Endodermal cell (in vitro differentiated cells): Measurements from ENCODE around the gene DERL2. TPM values are rescaled to one million over a fixed set of nuclear protein-coding genes. Genes with fewer than 3 reads are reported as not detected.

ENCODE experiments used
- DNase-seq: peaks from one replicate; pipeline ENCODE4 v3.0.0-alpha.2; 2017
- H3K27ac ChIP-seq: 2 replicates; pipeline ENCODE4 v1.5.1; 2013; ENCODE audit warnings: mild to moderate bottlenecking, low read depth, low read length, moderate library complexity
- H3K27me3 ChIP-seq: 2 replicates; pipeline ENCODE4 v1.6.1; 2013; ENCODE audit warnings: mild to moderate bottlenecking, low read length, moderate library complexity; ENCODE audit not compliant: insufficient read depth, control insufficient read depth, poor library complexity, severe bottlenecking
- H3K36me3 ChIP-seq: 2 replicates; pipeline ENCODE4 v1.7.0; 2013; ENCODE audit warnings: mild to moderate bottlenecking, low read length, moderate library complexity; ENCODE audit not compliant: control insufficient read depth, insufficient read depth
- H3K4me1 ChIP-seq: one replicate; pipeline ENCODE4 v1.7.0; 2013; ENCODE audit warnings: low read length; ENCODE audit not compliant: control insufficient read depth, insufficient read depth
- H3K4me3 ChIP-seq: 2 replicates; pipeline ENCODE4 v1.5.1; 2013; ENCODE audit warnings: mild to moderate bottlenecking, low read length, moderate library complexity
- H3K9ac ChIP-seq: 2 replicates; pipeline ENCODE4 v1.6.1; 2013; ENCODE audit warnings: mild to moderate bottlenecking, low read length, moderate library complexity; ENCODE audit not compliant: poor library complexity, severe bottlenecking; ENCODE audit errors: extremely low read depth
- H3K9me3 ChIP-seq: 2 replicates; pipeline ENCODE4 v1.6.1; 2013; ENCODE audit warnings: mild to moderate bottlenecking, low read length, moderate library complexity; ENCODE audit not compliant: control insufficient read depth
- H3K27ac Mint-ChIP-seq: 2 replicates; pipeline ENCODE4 v1.8.0; 2020; ENCODE audit warnings: mixed read lengths
- H3K27me3 Mint-ChIP-seq: 2 replicates; pipeline ENCODE4 v1.8.0; 2021; ENCODE audit warnings: mild to moderate bottlenecking, mixed read lengths; ENCODE audit not compliant: insufficient read depth
- H3K36me3 Mint-ChIP-seq: 2 replicates; pipeline ENCODE4 v1.8.0; 2020; ENCODE audit warnings: low read depth, mixed read lengths
- H3K4me1 Mint-ChIP-seq: 2 replicates; pipeline ENCODE4 v1.8.0; 2020; ENCODE audit warnings: mixed read lengths
- H3K4me3 Mint-ChIP-seq: 2 replicates; pipeline ENCODE4 v1.8.0; 2020; ENCODE audit warnings: mild to moderate bottlenecking, moderate library complexity, mixed read lengths
- H3K9me3 Mint-ChIP-seq: 2 replicates; pipeline ENCODE4 v1.8.0; 2020; ENCODE audit warnings: mild to moderate bottlenecking, mixed read lengths
- CTCF ChIP-seq: fragments of 200-600 bp; sonication (generic); conservative IDR thresholded peaks from 2 replicates; pipeline ENCODE4 v1.5.0; 2021; ENCODE audit warnings: antibody characterized with exemption, mild to moderate bottlenecking
- WGBS, 2 experiments: methylation state at CpG; one replicate each; pipeline versions ENCODE4 v1.1.5 to v1.1.7; 2013; ENCODE audit warnings: missing lambda C conversion rate in 2 of 2, mixed read lengths in 1 of 2; ENCODE audit not compliant: insufficient coverage in 1 of 2, insufficient read length in 1 of 2; 5-methylcytosine and 5-hydroxymethylcytosine counted together
- total RNA-seq, 2 donors: library from RNA; stranded (reverse); fragmentation: NEBNext Ultra II Directional in 1 of 2; extraction: Animal tissue kit (Norgen Biotek cat#: 25700) in 1 of 2; gene quantifications; 2 replicates in 1 of 2; 3 replicates in 1 of 2; pipeline ENCODE4 v1.2.1, GENCODE V29; 2021

DERL2 gene
- total RNA-seq, 2 donors from 2014 or later: 68.0 to 75.1 TPM

GRCh38 chr17:5446786-5447185 is 39.2 kb downstream of the DERL2 start:
- Histone ChIP-seq H3K36me3 (peaks cover 68% of the 10 kb centered on the region), H3K27me3 (no peaks in the 10 kb centered on the region), H3K4me1 (no peaks in the 10 kb centered on the region), H3K4me3 (no peak overlapping the region), H3K27ac (no peak overlapping the region), H3K9ac (no peak overlapping the region), H3K9me3 (no peaks in the 10 kb centered on the region)
- H3K36me3 Mint-ChIP-seq: peaks cover 65% of the 10 kb centered on the region
- no peaks in the 10 kb centered on the region for H3K4me1 Mint-ChIP-seq
- WGBS, 2 experiments: 89 to 93% methylated on average over 5 to 8 of the region's 8 CpGs
- no peaks in the 10 kb centered on the region for H3K9me3 Mint-ChIP-seq
- H3K27ac Mint-ChIP-seq: no peak overlapping the region
- no peak for TF ChIP-seq CTCF
- H3K4me3 Mint-ChIP-seq: no peak overlapping the region
- no peaks in the 10 kb centered on the region for H3K27me3 Mint-ChIP-seq
- no peak for DNase-seq

- H3K9me3 ChIP-seq: no peaks in the 10 kb centered on the region
- peaks cover 50% of the 10 kb centered on the region for H3K36me3 Mint-ChIP-seq
Observed at GRCh38 chr17:5444209-5444608, 41.8 kb downstream of the DERL2 start.

GRCh38 chr17:5443728-5444127 is 42.2 kb downstream of the DERL2 start:
- Mint-ChIP-seq H3K4me1 (peaks cover 4% of the 10 kb centered on the region), H3K9me3 (no peaks in the 10 kb centered on the region), H3K27me3 (no peaks in the 10 kb centered on the region), H3K4me3 (no peak overlapping the region), H3K27ac (no peak overlapping the region), H3K36me3 (peaks cover 46% of the 10 kb centered on the region)
- H3K4me1 ChIP-seq: no peaks in the 10 kb centered on the region
- H3K27ac ChIP-seq: no peak overlapping the region
- H3K36me3 ChIP-seq: peaks cover 41% of the 10 kb centered on the region
- TF ChIP-seq CTCF: no peak
- no peaks in the 10 kb centered on the region for H3K9me3 ChIP-seq
- DNase-seq: no peak
- WGBS, 2 experiments: 91 to 94% methylated on average over 4 to 6 of the region's 6 CpGs
- no peaks in the 10 kb centered on the region for H3K27me3 ChIP-seq
- H3K9ac ChIP-seq: no peak overlapping the region
- no peak overlapping the region for H3K4me3 ChIP-seq

More at GRCh38 chr17:5444209-5444608, 41.8 kb downstream of the DERL2 start:
- Histone ChIP-seq H3K27ac (no peak overlapping the region), H3K4me3 (no peak overlapping the region), H3K9ac (no peak overlapping the region), H3K27me3 (no peaks in the 10 kb centered on the region), H3K36me3 (peaks cover 46% of the 10 kb centered on the region), H3K4me1 (no peaks in the 10 kb centered on the region)
- Mint-ChIP-seq H3K27me3 (no peaks in the 10 kb centered on the region), H3K27ac (no peak overlapping the region), H3K4me3 (no peak overlapping the region), H3K4me1 (peaks cover 4% of the 10 kb centered on the region), H3K9me3 (no peaks in the 10 kb centered on the region)
- DNase-seq: no peak
- no peak for TF ChIP-seq CTCF
- WGBS, 2 experiments: 97% methylated on average over 19 to 22 of the region's 22 CpGs
